HepG2 (cell line): Measurements from ENCODE around the gene KRTAP5-6. TPM values are rescaled to one million over a fixed set of nuclear protein-coding genes. Genes with fewer than 3 reads are reported as not detected.

Experiments used
- ARHGAP35 ChIP-seq: sonication (generic); formaldehyde crosslinking; IDR thresholded peaks from 2 replicates; pipeline ENCODE4 v1.9.0; 2022; ENCODE audit warnings: mild to moderate bottlenecking, inconsistent platforms, moderate library complexity, missing genetic modification reagents, borderline replicate concordance
- ARID5B ChIP-seq: IDR thresholded peaks from 2 replicates; pipeline ENCODE4 v1.4.0; 2020; ENCODE audit warnings: mild to moderate bottlenecking, missing genetic modification reagents
- ATRX ChIP-seq: sonication (generic); formaldehyde crosslinking; IDR thresholded peaks from 2 replicates; pipeline ENCODE4 v1.4.0; 2020; ENCODE audit warnings: missing genetic modification reagents, borderline replicate concordance
- DNMT1 ChIP-seq: sonication (generic); formaldehyde crosslinking; IDR thresholded peaks from 2 replicates; pipeline ENCODE4 v1.5.1; 2020; ENCODE audit warnings: mild to moderate bottlenecking, missing genetic modification reagents
- GFI1 ChIP-seq: sonication (generic); formaldehyde crosslinking; IDR thresholded peaks from 2 replicates; pipeline ENCODE4 v1.5.0; 2020; ENCODE audit warnings: missing genetic modification reagents, mild to moderate bottlenecking, borderline replicate concordance
- GLI4 ChIP-seq: sonication (generic); formaldehyde crosslinking; IDR thresholded peaks from 2 replicates; pipeline ENCODE4 v1.5.1; 2020; ENCODE audit warnings: missing genetic modification reagents, mild to moderate bottlenecking, moderate library complexity, borderline replicate concordance
- HDAC1 ChIP-seq: sonication (generic); formaldehyde crosslinking; IDR thresholded peaks from 2 replicates; pipeline ENCODE4 v1.5.1; 2020; ENCODE audit warnings: mild to moderate bottlenecking, missing genetic modification reagents
- HDAC6 ChIP-seq: fragments of 200-600 bp; sonication (generic); IDR thresholded peaks from 2 replicates; pipeline ENCODE4 v1.7.0; 2017; ENCODE audit warnings: mild to moderate bottlenecking, antibody characterized with exemption, low read length, low read depth
- MXI1 ChIP-seq: IDR thresholded peaks from 3 replicates; pipeline ENCODE4 v1.6.1; 2012; ENCODE audit warnings: low read depth, low read length, inconsistent platforms, borderline replicate concordance
- PATZ1 ChIP-seq: sonication (generic); formaldehyde crosslinking; IDR thresholded peaks from 2 replicates; pipeline ENCODE4 v1.4.0; 2020; ENCODE audit warnings: missing genetic modification reagents
- PRPF4 ChIP-seq: fragments of 200-400 bp; formaldehyde crosslinking; IDR thresholded peaks from 2 replicates; pipeline ENCODE4 v1.6.1; 2016; ENCODE audit warnings: low read length, low read depth; ENCODE audit not compliant: poor library complexity, severe bottlenecking
- SCMH1 ChIP-seq: sonication (generic); formaldehyde crosslinking; IDR thresholded peaks from 2 replicates; pipeline ENCODE4 v1.9.0; 2021; ENCODE audit warnings: missing genetic modification reagents, mild to moderate bottlenecking, borderline replicate concordance
- SIN3A ChIP-seq: IDR thresholded peaks from 2 replicates; pipeline ENCODE4 v1.6.1; 2011; ENCODE audit warnings: low read depth, mild to moderate bottlenecking, control low read depth, low read length, borderline replicate concordance
- SRSF9 ChIP-seq: fragments of 200-400 bp; formaldehyde crosslinking; IDR thresholded peaks from 2 replicates; pipeline ENCODE4 v1.6.1; 2018; ENCODE audit warnings: borderline replicate concordance, mild to moderate bottlenecking, low read depth, low read length; ENCODE audit not compliant: insufficient read depth, poor library complexity, severe bottlenecking
- ZBTB34 ChIP-seq: sonication (generic); formaldehyde crosslinking; IDR thresholded peaks from 2 replicates; pipeline ENCODE4 v1.8.0; 2022; ENCODE audit warnings: mild to moderate bottlenecking, missing genetic modification reagents
- ZFP41 ChIP-seq: sonication (generic); formaldehyde crosslinking; IDR thresholded peaks from 2 replicates; pipeline ENCODE4 v1.4.0; 2020; ENCODE audit warnings: mild to moderate bottlenecking, missing genetic modification reagents, borderline replicate concordance
- ZNF317 ChIP-seq: sonication (generic); formaldehyde crosslinking; IDR thresholded peaks from 2 replicates; pipeline ENCODE4 v1.5.0; 2020; ENCODE audit warnings: mild to moderate bottlenecking, missing genetic modification reagents
- ZNF414 ChIP-seq: sonication (generic); formaldehyde crosslinking; IDR thresholded peaks from 2 replicates; pipeline ENCODE4 v1.5.0; 2020; ENCODE audit warnings: missing genetic modification reagents
- ZNF567 ChIP-seq: sonication (generic); formaldehyde crosslinking; IDR thresholded peaks from 2 replicates; pipeline ENCODE4 v1.8.1; 2023; ENCODE audit warnings: mild to moderate bottlenecking, missing genetic modification reagents, borderline replicate concordance
- ZNF724P ChIP-seq: sonication (generic); formaldehyde crosslinking; IDR thresholded peaks from 2 replicates; pipeline ENCODE4 v1.8.0; 2022; ENCODE audit warnings: missing genetic modification reagents, borderline replicate concordance
- ZNF75D ChIP-seq: sonication (generic); formaldehyde crosslinking; IDR thresholded peaks from 2 replicates; pipeline ENCODE4 v1.8.1; 2023; ENCODE audit warnings: missing genetic modification reagents, mild to moderate bottlenecking, borderline replicate concordance
- polyA plus RNA-seq, 8 experiments: library from polyadenylated mRNA; depleted of rRNA in 3 of 8; stranded (reverse) in 7 of 8; unstranded in 1 of 8; fragments of >200 nt; fragmentation: Illumina TruSeq in 4 of 8; extraction: Trizol in 4 of 8; gene quantifications; 2 replicates each; pipeline versions ENCODE4 v1.2.1 to v1.2.3, GENCODE V29; 2011 to 2016; ENCODE audit warnings: low read depth in 4 of 8, missing spikeins in 1 of 8, mixed read lengths in 1 of 8; ENCODE audit not compliant: insufficient read depth in 1 of 8
- total RNA-seq, 5 experiments: library from RNA; depleted of rRNA; stranded (reverse); fragments of >200 nt; fragmentation: Illumina TruSeq; extraction: Trizol; gene quantifications; 2 replicates each; pipeline ENCODE4 v1.2.3, GENCODE V29; 2016; ENCODE audit warnings: low read depth in 1 of 5

KRTAP5-6 gene
- total and polyA plus RNA-seq, 2 of the 13 experiments (the other 11 are each of a cell fraction or from before 2014, with no cell fraction given), result not detected

- TF ChIP-seq ARID5B (CRISPR knock-in tag) (peak; percentile 64; the same call in 1 of the 2 replicates), ZBTB34 (CRISPR knock-in tag) (no peak), ZNF724P (CRISPR knock-in tag) (no peak), PRPF4 (no peak), DNMT1 (CRISPR knock-in tag) (no peak), ZNF567 (CRISPR knock-in tag) (no peak), ZNF317 (CRISPR knock-in tag) (no peak), MXI1 (no peak), HDAC6 (no peak), ZNF75D (no peak), HDAC1 (CRISPR knock-in tag) (peak; percentile 72), SCMH1 (CRISPR knock-in tag) (no peak), ZNF414 (no peak), ARHGAP35 (no peak), SIN3A (no peak), ZFP41 (CRISPR knock-in tag) (no peak; the same call in 1 of the 2 replicates), SRSF9 (no peak), ATRX (CRISPR knock-in tag) (no peak), PATZ1 (peak; percentile 52; the same call in 1 of the 2 replicates), GFI1 (CRISPR knock-in tag) (peak; percentile 43; the same call in 1 of the 2 replicates), GLI4 (CRISPR knock-in tag) (no peak)
These were observed 42.4 kb upstream of the KRTAP5-6 start (continued) for GRCh38 chr11:1654388-1655167.
